ENCODE results near the gene PEX11A.
A peak's percentile ranks its signal among the peaks of the same experiment; 100 is the strongest.

Gene PEX11A

GRCh38 chr15:89657686-89658200, 32.8 kb downstream of the PEX11A start:
- no peak for DNase-seq

- DNase-seq, result no peak
These were observed 34.3 kb downstream of the PEX11A start for GRCh38 chr15:89656116-89656815.

- peak in 8 of 58 donors; percentile 8 to 29 (median 16) for DNase-seq
These were observed 35.4 kb downstream of the PEX11A start, which contains the start of gene KIF7 for GRCh38 chr15:89654847-89655805. TSS of gene KIF7 (minus strand) at chr15:89655467. CDS start at chr15:89652930, 2,537 bp downstream.

DNA sequence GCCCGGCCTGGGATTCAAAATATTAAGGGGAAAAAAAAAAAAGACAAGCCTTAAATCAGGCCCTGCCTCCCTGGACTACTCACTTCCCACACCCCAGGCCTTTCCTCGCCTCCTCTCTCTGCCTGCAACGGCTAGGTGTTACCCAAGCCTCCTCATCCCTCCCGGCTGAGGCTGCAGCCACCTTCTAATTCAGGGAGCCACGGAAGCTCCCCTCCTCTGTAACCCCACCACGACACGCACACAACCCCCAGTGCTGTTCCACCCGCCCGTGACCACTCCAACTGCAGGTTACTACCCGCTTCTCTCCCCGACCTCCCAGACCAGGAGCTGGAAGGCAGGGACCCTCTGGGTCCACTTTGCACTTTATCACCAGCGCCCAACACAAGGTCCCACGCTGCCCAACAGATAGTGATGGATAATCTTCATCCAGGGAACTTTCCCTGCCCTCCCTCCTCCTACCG, 36.2 kb downstream of the PEX11A start:
- no peak for DNase-seq

- DNase-seq, result no peak
These were observed 37.0 kb downstream of the PEX11A start for GRCh38 chr15:89653578-89653977.

DNA sequence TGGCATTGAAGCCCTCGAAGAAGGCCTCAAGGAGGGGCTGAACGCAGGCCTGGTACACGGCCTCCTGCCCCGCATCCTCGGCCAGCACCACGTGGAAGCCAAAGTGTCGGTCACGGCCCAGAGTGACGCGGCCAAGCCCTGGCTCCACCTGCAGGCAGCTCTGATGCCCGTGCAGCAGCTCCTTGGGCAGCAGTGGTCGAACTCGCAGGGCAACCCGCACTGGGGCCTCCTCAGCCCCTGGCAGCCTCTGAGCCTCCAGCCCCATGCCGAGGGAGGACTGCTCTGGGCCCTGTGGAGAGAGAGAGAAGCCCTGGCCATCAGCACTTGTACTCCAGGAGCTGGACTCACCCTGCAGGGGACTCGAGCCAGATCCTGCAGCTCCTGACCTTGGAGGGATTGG, 37.9 kb downstream of the PEX11A start:
- DNase-seq, result no peak

DNA sequence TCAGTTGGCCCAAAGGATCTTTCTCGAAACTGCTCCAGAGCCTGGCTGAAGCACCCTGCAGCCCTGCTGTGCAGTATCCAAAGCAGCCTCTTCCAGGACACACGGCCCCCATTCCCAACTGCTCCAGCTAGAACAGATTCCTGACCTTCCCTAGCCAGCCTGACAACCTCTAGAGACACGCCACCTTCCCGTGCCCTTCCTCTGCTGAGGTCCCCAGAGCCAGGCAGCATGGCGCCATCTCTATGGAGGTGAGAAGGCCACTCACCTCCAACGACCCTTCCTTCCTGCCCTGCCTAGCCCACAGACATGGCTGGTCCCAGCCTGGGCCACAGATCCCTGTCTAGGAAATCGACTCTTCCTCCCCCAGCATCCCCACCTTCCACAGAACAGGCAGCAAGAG, 38.4 kb downstream of the PEX11A start:
- DNase-seq, result no peak

DNA sequence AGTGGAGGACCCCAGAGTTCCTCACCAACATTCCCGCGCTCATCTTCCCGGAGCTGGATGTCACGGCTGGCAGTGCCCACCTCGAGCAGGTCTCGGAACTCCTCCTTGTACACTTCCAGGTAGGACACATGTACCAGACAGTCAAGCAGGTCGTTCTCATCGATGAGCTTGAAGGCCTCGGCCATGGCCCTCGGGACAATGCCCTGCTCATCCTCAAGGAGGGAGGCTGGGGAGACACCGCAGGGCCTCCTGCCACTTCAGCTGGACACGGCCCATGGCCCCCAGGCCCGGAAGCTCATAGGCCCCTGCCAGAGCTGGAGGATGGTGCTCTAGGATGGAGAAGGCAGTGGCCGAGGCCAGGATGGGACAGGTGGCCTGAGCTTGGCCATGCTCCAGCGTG, 40.8 kb downstream of the PEX11A start:
- DNase-seq, result no peak

DNA sequence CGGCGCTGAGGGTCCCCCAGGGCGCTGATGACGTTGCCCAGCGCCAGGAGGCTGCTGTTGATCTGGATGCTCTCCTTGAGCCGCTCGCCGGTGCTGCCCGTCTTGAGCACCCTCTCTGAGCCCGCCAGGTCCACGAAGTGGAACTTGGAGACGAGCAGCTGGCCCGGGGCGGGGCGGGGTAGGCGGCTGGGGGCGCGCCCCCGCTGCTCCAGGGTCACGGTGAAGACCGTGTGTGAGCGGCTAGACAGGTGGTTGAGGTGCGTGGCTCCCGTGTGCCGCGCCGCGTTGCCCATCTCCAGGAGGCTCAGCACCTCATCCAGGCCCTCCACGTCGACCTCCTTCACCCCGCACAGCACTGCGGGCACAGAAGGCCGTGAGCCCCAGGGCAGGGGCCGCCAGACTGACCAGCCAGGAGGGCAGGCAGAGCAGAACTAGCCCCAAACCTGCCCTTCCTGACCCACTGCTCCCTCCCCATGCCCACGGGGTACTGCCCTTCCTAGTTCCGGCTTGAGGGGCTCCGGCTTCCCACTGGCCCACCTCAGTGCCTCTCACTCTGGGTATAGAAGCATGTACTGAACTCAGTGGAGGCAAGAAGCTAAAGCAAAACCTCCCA, 41.4 kb downstream of the PEX11A start:
- DNase-seq, result no peak

- no peak for DNase-seq
These were observed 42.2 kb downstream of the PEX11A start for GRCh38 chr15:89648106-89649012.

DNA sequence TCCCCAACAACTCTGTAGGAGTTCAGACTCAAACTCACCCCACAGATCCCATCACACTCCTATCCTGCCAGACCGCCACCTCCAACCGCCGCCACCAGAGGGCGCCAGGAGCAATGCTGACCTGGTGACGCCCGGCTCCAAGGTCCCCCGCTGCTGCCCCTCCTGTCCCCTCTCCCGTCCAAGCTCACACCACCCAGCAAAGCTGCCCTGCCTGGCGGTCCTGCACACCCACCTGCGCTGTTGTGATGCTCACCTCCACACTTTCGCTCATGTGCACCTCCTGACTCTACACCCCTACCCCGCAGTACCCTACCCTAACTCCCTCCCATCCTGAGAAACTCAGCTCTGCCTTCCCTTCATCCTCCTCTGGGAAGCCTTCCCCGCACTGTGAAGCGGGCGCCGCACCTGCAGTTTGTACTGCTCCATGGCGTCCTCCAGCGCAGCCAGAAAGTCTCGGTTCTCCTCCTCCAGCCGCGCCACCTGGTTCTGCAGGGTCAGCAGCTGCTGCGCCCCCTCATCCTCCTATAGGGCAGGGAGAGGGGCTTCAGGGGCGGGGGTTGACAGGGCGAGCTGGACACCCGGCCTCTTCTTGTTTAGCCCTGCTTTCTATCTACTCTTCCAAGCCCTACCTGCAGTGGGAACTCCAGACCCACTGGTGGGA, 43.2 kb downstream of the PEX11A start:
- peak in 29 of 58 donors; percentile 3 to 73 (median 19) for DNase-seq

GRCh38 chr15:89646416-89647141, 44.0 kb downstream of the PEX11A start:
- no peak for DNase-seq

GRCh38 chr15:89645680-89646079, 44.9 kb downstream of the PEX11A start:
- DNase-seq, result no peak

- no peak for DNase-seq
These were observed 48.4 kb downstream of the PEX11A start for GRCh38 chr15:89642106-89642505.

- no peak for DNase-seq
These were observed 49.5 kb downstream of the PEX11A start for GRCh38 chr15:89641053-89641452.

GRCh38 chr15:89640245-89640644, 50.3 kb downstream of the PEX11A start:
- no peak for DNase-seq

GRCh38 chr15:89633585-89633984, 57.0 kb downstream of the PEX11A start:
- DNase-seq, result no peak

GRCh38 chr15:89632563-89633430, 57.8 kb downstream of the PEX11A start:
- no peak for DNase-seq
